CD4-positive, alpha-beta T cell treated with Interleukin-15 for 4 hours (primary cell): ENCODE results near the gene SLU7.
A peak's percentile ranks its signal among the peaks of the same experiment; 100 is the strongest.

ENCODE experiments used
- DNase-seq: peaks from one replicate; pipeline ENCODE4 v3.0.0-alpha.2; 2020; ENCODE audit warnings: low spot score

SLU7 gene

DNA sequence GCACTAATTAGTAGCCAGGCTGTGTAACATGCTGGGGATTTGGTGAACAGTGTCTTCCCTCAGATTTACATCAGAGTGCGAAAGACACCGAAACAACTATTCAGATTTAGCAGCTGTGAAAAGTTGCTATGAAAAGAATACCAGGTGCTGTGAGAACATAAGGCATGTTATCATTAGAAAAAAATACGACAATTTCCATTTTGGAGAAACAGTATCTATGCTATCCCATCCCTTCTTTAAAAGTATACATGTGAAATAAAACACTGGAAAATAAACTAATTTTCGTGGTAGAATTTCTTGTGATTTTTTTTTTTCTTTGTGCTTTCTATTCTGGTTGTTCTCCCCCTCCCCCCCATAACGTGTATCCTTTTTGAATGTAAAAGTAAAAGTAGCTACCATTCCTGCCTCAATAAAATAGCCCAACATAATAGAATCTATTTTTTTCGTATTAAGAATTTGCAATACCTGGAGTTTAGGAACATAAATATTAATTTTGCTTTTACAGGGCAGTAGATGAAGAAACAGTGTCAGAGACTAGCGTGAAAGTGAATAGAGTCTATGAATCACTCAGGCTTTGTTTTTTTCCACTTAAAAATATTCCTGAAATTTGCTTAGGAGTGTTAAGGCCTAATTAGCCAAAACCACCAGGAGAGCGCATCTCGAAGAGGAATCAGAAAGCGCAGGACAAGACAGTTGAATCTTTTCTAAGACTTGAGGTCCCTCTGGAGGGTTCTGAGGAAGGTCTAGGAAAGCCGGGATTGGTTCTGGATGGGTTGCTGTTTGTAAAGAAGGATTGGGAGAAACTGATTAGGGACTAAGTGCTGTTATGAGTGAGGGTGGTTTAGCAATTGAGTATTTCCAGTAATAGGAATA, 813 bp upstream of the SLU7 start:
- no peak for DNase-seq

DNA sequence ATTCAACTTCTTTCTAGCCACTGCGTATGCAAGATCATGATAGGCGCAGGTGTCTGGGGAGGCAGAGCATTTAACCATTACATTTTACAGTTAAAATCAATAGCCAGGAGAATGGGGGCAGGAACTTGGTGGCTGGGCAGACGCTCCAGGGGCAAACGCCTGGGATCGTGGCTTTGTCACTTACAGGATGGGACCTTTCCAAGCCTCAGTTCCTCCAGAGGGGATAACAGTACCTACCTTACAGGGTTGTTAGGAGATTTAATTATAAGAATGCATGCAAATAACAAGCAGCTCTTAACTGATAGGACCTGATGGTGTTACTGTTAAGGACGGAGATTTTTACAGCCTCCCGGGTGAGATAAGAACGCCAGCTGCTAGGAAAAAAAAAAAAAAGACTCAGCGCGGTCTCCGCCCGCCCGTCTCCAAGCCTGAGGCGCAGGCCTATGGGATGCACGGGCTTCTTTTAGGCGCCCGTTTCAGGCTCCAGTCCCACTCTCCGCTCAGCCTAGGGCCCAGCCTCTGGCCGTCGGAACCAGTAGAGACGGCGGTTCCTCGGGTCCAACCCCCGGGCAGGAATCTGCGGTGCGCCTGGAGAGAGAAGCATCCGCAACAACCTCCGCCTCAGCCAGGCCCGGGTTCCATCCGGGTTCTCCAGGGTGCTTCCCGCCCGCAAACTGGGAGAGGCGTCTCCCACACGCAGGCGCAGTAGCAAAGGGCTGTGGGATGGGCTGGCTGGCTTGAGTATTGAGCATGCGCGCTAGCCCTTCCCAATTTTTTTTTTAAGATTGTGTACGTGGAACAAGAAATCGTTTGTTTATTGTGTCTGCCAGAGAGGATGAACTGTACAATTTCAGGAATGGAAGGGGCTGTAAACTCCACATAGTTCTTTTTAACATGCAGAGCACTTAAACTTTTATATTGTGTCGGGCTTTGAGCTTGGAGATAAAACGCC, 19.2 kb downstream of the SLU7 start, which contains the start of gene FAM200C:
TSS of gene FAM200C (minus strand) at position 653 of the 952 bp plus-strand sequence. CDS start 4,564 bp downstream, outside the sequence.
- DNase-seq, result peak; percentile 69

- DNase-seq, result no peak
Observed at GRCh38 chr5:160398806-160399205, 20.1 kb downstream of the SLU7 start.

- DNase-seq, result no peak
Observed at GRCh38 chr5:160397492-160397891, 21.4 kb downstream of the SLU7 start.

- DNase-seq, result no peak
Observed at GRCh38 chr5:160395111-160395510, 23.8 kb downstream of the SLU7 start.

DNA sequence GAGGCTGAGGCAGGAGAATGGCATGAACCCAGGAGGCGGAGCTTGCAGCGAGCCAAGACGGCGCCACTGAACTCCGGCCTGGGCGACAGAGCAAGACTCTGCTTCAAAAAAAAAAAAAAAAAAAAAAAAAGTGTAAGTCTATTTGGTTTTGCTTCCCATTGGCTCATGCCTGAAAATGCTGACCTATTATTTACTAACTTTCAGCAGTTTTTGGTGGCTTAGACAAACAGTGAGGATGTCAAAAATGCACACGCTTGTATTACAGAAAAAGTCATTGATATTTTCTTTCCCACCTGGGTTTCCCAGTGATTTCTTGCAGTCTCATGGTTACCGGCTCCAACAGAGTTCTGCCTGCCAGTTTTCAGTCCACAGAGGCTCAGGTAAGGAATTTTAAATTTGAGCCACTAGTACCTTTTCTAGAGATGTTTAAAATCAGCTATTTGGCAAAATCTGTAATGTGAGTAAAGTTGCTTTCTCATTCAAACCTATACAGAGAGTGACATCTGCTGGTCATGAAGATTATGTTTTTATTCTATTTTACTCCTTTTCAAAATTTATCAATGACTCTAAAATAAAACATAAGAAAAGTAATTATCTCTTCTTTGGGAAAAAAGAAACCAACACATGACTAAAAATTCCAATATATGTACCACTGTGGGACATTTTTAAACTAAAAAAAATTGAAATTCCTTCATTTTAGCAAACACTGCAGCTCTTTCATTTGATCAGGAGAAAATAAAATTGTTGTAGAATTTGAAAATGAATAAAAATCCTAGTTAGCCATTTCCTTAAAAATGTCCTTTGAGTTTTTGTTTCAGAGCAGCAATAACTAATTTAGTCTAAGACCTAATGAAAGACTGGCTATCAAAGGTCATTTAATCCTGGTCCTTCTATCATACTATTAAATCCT, 27.8 kb downstream of the SLU7 start:
- DNase-seq, result no peak

DNA sequence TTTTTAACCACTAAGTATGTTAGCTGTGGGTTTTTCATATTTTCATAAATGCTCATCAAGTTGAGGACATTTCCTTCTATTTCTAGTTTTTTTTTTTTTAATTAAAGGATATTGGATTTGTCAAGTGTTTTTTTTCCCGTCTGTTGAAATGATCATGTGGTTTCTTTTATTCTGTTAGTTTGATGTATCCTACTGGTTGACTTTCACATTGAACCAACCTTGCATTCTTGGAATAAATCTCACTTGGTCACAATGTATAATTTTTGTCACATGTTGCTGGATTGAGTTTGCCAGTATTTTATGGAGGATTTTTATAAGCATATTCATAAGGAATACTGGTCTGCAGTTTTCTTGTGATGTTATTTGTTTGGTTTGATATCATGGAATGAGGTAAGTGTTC, 31.4 kb downstream of the SLU7 start:
- DNase-seq, result no peak

DNA sequence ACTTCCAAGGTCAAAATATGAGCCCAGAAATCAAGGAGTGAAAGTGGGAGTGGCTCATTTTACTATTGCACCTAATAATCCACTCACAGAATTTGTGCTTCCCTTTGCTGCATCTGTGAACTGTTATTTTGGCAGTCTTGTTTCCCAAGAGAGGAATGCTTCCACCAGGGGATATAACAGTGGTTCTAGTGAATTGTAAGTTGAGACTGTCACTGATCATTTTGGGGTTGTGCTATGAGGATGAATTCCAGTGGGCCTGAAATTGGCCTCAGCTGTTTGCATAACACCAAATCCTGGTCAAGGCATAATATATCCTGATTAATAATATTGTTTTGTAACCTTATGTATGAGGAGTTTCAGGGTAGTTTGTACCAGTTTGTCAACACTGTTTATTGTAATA, 33.4 kb downstream of the SLU7 start:
- DNase-seq, result no peak

DNA sequence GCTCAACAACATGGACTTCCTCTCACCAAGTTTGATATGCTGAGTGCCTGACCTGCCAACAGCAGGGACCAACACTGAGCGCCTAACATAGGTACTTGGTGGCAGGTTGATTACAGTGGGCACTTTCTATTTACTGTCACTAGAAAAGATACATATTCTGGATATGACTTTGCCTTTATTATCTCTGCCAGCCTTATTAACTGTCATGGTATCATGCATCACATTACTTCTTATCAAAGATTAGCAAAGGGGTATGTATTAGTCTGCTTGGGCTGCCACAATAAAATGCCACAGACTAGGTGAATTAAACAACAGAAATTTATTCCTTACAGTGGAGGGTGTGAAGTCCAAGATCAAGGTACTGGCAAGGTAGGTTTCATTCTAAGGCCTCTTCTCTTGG, 34.2 kb downstream of the SLU7 start:
- DNase-seq, result no peak

GRCh38 chr5:160382346-160382745, 36.5 kb downstream of the SLU7 start:
- DNase-seq, result no peak

- no peak for DNase-seq
Observed at GRCh38 chr5:160380041-160380440, 38.8 kb downstream of the SLU7 start.

DNA sequence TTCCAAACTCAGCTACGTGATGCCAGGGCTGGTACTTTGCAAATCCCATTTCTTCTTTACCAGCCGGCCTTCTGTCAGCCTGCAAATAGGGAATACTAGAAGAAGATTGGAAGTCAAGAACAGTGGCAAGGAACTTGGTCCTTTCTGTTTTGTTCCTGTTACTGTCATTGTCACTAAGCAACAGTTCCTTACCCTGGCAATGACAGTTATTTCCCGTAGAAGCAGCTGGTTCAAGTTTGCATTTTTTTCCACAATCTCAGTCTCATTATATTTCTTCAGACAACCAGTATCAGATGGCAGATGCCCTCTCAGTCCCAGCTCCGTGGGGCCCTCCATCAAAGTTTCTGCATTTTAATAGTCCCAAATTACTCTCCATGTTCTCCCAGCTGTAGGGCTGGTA, 39.4 kb downstream of the SLU7 start:
- no peak for DNase-seq

DNA sequence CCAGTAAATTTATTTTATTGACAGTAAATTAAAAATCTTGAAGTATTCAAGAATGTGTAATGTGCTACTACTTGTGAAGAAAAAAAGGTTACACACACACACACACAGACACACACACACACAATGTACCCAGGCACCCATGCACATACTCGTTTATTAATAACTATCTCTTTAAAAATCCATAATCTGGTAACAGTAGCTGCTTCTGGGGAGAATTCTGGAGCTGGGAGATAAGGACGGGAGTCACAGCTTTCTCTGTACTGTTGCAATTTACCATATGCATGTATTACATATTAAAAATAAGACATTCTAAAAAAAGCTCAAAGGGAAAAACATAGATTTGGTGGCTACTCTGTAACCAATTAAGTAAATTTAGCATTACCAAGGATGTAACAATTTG, 40.6 kb downstream of the SLU7 start:
- no peak for DNase-seq

- DNase-seq, result no peak
Observed at GRCh38 chr5:160377651-160378050, 41.2 kb downstream of the SLU7 start.

- DNase-seq, result no peak
Observed at GRCh38 chr5:160376416-160376815, 42.5 kb downstream of the SLU7 start.

DNA sequence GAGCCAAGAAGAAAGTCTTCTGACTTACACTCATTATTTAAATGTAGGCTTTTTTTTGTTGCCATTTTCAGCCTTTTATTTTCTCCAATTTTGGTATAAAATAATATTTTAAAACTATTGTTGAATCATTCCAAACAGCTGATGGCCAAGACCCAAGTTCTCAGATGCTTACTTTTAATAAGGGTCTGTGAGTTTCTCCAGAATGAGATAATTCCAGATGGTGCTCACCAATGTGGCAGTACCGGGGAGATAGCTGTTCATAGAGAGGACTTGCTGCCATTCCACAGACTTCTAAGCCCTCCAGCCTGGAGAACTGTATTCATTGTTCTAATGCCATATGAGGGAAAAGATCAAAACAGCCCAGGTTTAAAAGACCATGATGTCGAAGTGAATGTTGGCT, 43.2 kb downstream of the SLU7 start:
- DNase-seq, result no peak

- DNase-seq, result no peak
Observed at GRCh38 chr5:160375166-160375565, 43.7 kb downstream of the SLU7 start.

DNA sequence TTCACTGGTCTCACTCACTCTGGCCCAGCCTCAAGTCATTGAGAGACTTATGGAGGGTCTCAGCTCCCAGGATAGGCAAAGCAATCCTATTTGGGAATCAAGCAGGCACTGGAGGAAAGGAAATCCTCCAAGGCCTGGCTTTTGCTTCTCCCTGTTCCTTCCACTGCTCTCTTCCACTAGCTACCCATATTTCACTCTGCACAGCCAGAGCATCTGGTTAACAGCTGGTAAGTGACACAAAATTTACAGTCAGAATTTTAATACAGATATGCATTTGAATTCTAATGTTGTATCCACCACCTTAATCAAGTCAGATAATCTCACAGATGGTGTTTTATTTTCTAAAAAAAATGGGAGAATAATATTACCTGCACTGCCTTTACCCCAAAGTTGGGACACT, 47.6 kb downstream of the SLU7 start:
- no peak for DNase-seq

DNA sequence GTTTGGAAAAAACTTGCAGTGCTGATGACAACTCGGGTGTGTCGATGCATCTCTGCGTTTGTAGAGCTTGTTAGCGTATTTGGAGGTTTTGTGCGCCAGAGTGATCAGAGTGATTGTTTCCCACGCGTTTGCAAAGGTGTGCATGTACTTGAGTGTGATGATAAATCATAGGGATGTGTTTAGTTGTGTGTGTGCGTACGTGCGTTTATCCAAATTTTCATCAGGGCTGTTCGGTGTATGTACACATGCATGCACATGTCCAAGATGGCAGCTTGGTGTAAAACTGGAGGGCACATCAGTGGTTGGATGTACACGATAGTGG, 48.2 kb downstream of the SLU7 start:
- DNase-seq, result no peak

GRCh38 chr5:160369990-160370712, 48.7 kb downstream of the SLU7 start, which contains the start of gene C1QTNF2:
Gene C1QTNF2, minus strand, starts transcription at chr5:160370626. Its CDS starts 15,615 bp downstream, at chr5:160355011.
- no peak for DNase-seq

DNA sequence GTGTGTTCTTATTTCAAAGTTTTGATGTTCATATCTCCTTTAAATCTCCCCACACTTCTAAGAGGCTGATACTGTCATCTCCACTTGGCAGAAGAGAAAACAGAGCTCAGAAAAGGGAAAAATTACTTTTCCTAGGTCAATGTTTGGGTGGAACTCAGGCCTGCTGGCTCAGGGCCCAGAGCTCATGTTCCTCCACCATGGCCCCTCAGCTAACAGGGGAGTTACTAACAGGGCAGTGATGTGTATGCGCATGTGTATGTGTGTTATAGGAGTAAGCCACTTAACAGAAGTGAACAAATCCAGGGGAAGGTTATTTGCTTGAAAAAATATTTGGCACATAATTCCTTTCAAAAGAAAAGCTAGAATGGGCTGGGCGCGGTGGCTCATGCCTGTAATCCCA, 51.0 kb downstream of the SLU7 start:
- DNase-seq, result no peak
